IMR-90 (cell line): ENCODE data around the gene DAG1. TPM values are rescaled to one million over a fixed set of nuclear protein-coding genes. Genes with fewer than 3 reads are reported as not detected.
A peak's percentile ranks its signal among the peaks of the same experiment; 100 is the strongest.

Experiments
- ATAC-seq: fragments of 200-7000 bp; cut with Tn5 transposase; 2 replicates; pipeline ENCODE4 v1.9.1; 2020; ENCODE audit warnings: low read depth, mild to moderate bottlenecking, moderate library complexity
- BruUV-seq: library from RNA; stranded (reverse); fragments of 400-500 nt; replicated peaks from 2 replicates; lab custom pipeline; 2021; lab: Mats Ljungman, UMichigan
- CTCF ChIA-PET: fragments of 300-600 bp; formaldehyde crosslinking; extraction: SDS; loops from one replicate; lab custom pipeline; 2021; ENCODE audit warnings: antibody characterized with exemption; lab: Yijun Ruan, JAX
- POLR2A ChIA-PET: fragments of 300-600 bp; sonication (Branson Sonifier 250); formaldehyde crosslinking; loops from one replicate; lab custom pipeline; 2022; ENCODE audit warnings: antibody characterized with exemption; ENCODE audit not compliant: unreplicated experiment; lab: Charles Lee
- DNase-seq: peaks from one replicate; pipeline ENCODE4 v3.0.0; 2013
- H2AFZ ChIP-seq: replicated peaks from 2 replicates; pipeline ENCODE3; 2013; ENCODE audit warnings: low read length, mild to moderate bottlenecking; ENCODE audit not compliant: poor library complexity
- H2AK5ac ChIP-seq: 2 replicates; pipeline ENCODE4 v1.6.1; 2013; ENCODE audit warnings: low read depth, low read length, inconsistent platforms
- H2AK9ac ChIP-seq: replicated peaks from 2 replicates; pipeline ENCODE3; 2013; ENCODE audit warnings: mild to moderate bottlenecking, low read depth, low read length, moderate library complexity; ENCODE audit not compliant: poor library complexity
- H2BK120ac ChIP-seq: 2 replicates; pipeline ENCODE4 v1.6.1; 2013; ENCODE audit warnings: low read depth, low read length, inconsistent platforms
- H2BK15ac ChIP-seq: 3 replicates; pipeline ENCODE4 v1.6.1; 2013; ENCODE audit warnings: low read depth, low read length, inconsistent platforms
- H2BK20ac ChIP-seq: 2 replicates; pipeline ENCODE4 v1.6.1; 2013; ENCODE audit warnings: low read depth, mild to moderate bottlenecking, inconsistent platforms, low read length, moderate library complexity
- H2BK5ac ChIP-seq: 2 replicates; pipeline ENCODE4 v1.6.1; 2013; ENCODE audit warnings: mild to moderate bottlenecking, low read depth, low read length, inconsistent platforms; ENCODE audit not compliant: poor library complexity, severe bottlenecking
- H3K14ac ChIP-seq: replicated peaks from 2 replicates; pipeline ENCODE4 v1.6.1; 2013; ENCODE audit warnings: low read depth, low read length, inconsistent platforms
- H3K18ac ChIP-seq: 2 replicates; pipeline ENCODE4 v1.6.1; 2013; ENCODE audit warnings: low read depth, low read length, control low read depth
- H3K23ac ChIP-seq: 2 replicates; pipeline ENCODE4 v1.6.1; 2013; ENCODE audit warnings: low read depth, low read length, inconsistent platforms
- H3K27ac ChIP-seq: 2 replicates; pipeline ENCODE4 v1.5.1; 2013; ENCODE audit warnings: mild to moderate bottlenecking, control low read depth, low read length; ENCODE audit not compliant: insufficient read depth
- H3K27me3 ChIP-seq: 2 replicates; pipeline ENCODE4 v1.6.1; 2013; ENCODE audit warnings: low read length; ENCODE audit not compliant: control insufficient read depth, insufficient read depth
- H3K36me3 ChIP-seq: 2 replicates; pipeline ENCODE4 v1.6.1; 2013; ENCODE audit warnings: low read length, mixed read lengths; ENCODE audit not compliant: control insufficient read depth, insufficient read depth
- H3K4ac ChIP-seq: 2 replicates; pipeline ENCODE4 v1.6.1; 2013; ENCODE audit warnings: low read depth, low read length, inconsistent platforms
- H3K4me1 ChIP-seq: 2 replicates; pipeline ENCODE4 v1.6.1; 2013; ENCODE audit warnings: low read length, mixed read lengths; ENCODE audit not compliant: control insufficient read depth, insufficient read depth
- H3K4me2 ChIP-seq: 2 replicates; pipeline ENCODE4 v1.6.1; 2013; ENCODE audit warnings: low read depth, mild to moderate bottlenecking, control low read depth, low read length, moderate library complexity
- H3K4me3 ChIP-seq: 2 replicates; pipeline ENCODE4 v1.5.1; 2013; ENCODE audit warnings: low read depth, mild to moderate bottlenecking, control low read depth, low read length, moderate library complexity; ENCODE audit not compliant: insufficient read depth
- H3K56ac ChIP-seq: 2 replicates; pipeline ENCODE4 v1.6.1; 2013; ENCODE audit warnings: low read length, inconsistent platforms; ENCODE audit not compliant: insufficient read depth; ENCODE audit errors: extremely low read depth
- H3K79me1 ChIP-seq, 2 experiments: 2 replicates each; pipeline ENCODE4 v1.6.1; 2013; ENCODE audit warnings: low read length in 2 of 2, inconsistent platforms in 1 of 2, low read depth in 1 of 2
- H3K9ac ChIP-seq: 2 replicates; pipeline ENCODE4 v1.6.1; 2013; ENCODE audit warnings: low read depth, low read length, control low read depth
- H3K9me1 ChIP-seq: 2 replicates; pipeline ENCODE4 v1.6.1; 2013; ENCODE audit warnings: low read length, inconsistent platforms; ENCODE audit not compliant: insufficient read depth
- H3K9me3 ChIP-seq: 2 replicates; pipeline ENCODE4 v1.6.1; 2013; ENCODE audit warnings: low read length; ENCODE audit not compliant: control insufficient read depth, insufficient read depth
- H4K20me1 ChIP-seq: 2 replicates; pipeline ENCODE4 v1.6.1; 2013; ENCODE audit warnings: low read length, inconsistent platforms; ENCODE audit not compliant: insufficient read depth
- H4K5ac ChIP-seq: 2 replicates; pipeline ENCODE4 v1.6.1; 2013; ENCODE audit warnings: mild to moderate bottlenecking, low read depth, low read length, control low read depth
- H4K8ac ChIP-seq, 2 experiments: 2 replicates each; pipeline ENCODE4 v1.6.1; 2013; ENCODE audit warnings: low read depth in 2 of 2, low read length in 2 of 2, control low read depth in 1 of 2, inconsistent platforms in 1 of 2
- H4K91ac ChIP-seq: 2 replicates; pipeline ENCODE4 v1.6.1; 2013; ENCODE audit warnings: low read depth, low read length, inconsistent platforms; ENCODE audit not compliant: insufficient read depth
- ELK1 ChIP-seq: fragments of 150-350 bp; IDR thresholded peaks from 2 replicates; pipeline ENCODE4 v1.6.1; 2016; ENCODE audit warnings: low read depth, mild to moderate bottlenecking, low read length, moderate library complexity, borderline replicate concordance
- FOS ChIP-seq: fragments of 150-350 bp; IDR thresholded peaks from 2 replicates; pipeline ENCODE4 v1.6.1; 2016; ENCODE audit warnings: low read depth, low read length
- MAZ ChIP-seq: IDR thresholded peaks from 2 replicates; pipeline ENCODE4 v1.6.1; 2012; ENCODE audit warnings: low read depth, mild to moderate bottlenecking, low read length, improper control_type of control experiment, moderate library complexity, borderline replicate concordance
- POLR2A ChIP-seq: IDR thresholded peaks from 2 replicates; pipeline ENCODE4 v1.6.1; 2012; ENCODE audit warnings: mild to moderate bottlenecking, low read depth, low read length
- RAD21 ChIP-seq: IDR thresholded peaks from 2 replicates; pipeline ENCODE4 v1.6.1; 2012; ENCODE audit warnings: low read length, improper control_type of control experiment
- RCOR1 ChIP-seq: IDR thresholded peaks from 2 replicates; pipeline ENCODE4 v1.6.1; 2012; ENCODE audit warnings: mild to moderate bottlenecking, low read length, improper control_type of control experiment; ENCODE audit not compliant: insufficient replicate concordance
- RFX5 ChIP-seq: IDR thresholded peaks from 2 replicates; pipeline ENCODE4 v1.8.0; 2012; ENCODE audit warnings: low read depth, mild to moderate bottlenecking, low read length, moderate library complexity
- SMC3 ChIP-seq: fragments of 150-350 bp; IDR thresholded peaks from 2 replicates; pipeline ENCODE4 v1.6.1; 2016; ENCODE audit warnings: low read depth, mild to moderate bottlenecking, antibody characterized with exemption, low read length, moderate library complexity
- WGBS, 2 experiments: methylation state at CpG; one replicate each; pipeline versions ENCODE4 v1.1.5 to v1.1.7; 2013; ENCODE audit warnings: missing lambda C conversion rate in 2 of 2; ENCODE audit not compliant: insufficient read length in 1 of 2; ENCODE audit errors: extremely low coverage in 2 of 2; 5-methylcytosine and 5-hydroxymethylcytosine counted together
- dilution Hi-C: fragments of 300-500 bp; cut with HindIII; formaldehyde crosslinking; loops from one replicate; pipeline ENCODE4 v1.14.3; 2018; ENCODE audit warnings: low sequenced_read_pairs; ENCODE audit not compliant: unreplicated experiment
- in situ Hi-C: fragments of 300-500 bp; cut with MboI; formaldehyde crosslinking; loops from 3 replicates; pipeline ENCODE4 v1.14.3; 2019; ENCODE audit warnings: low sequenced_read_pairs, inconsistent platforms, mixed read lengths
- intact Hi-C: fragments of 100-400 bp; cut with micrococcal nuclease; formaldehyde crosslinking; loops from 2 replicates; pipeline ENCODE4 v1.10.0; 2022
- polyA plus RNA-seq, 3 experiments: library from polyadenylated mRNA; depleted of rRNA; stranded (reverse); fragments of >200 nt; gene quantifications; 2 replicates each; pipeline ENCODE4 v1.2.3, GENCODE V29; 2012; ENCODE audit warnings: low replicate concordance in 1 of 3
- total RNA-seq: library from RNA; depleted of rRNA; stranded (reverse); fragments of >200 nt; gene quantifications from 2 replicates; pipeline ENCODE4 v1.2.3, GENCODE V29; 2012
- TF ChIP-seq, protein P1 (sequence below): conservative IDR thresholded peaks from 2 replicates; pipeline ENCODE4 v1.5.1; 2012; ENCODE audit warnings: mild to moderate bottlenecking, low read depth, low read length, improper control_type of control experiment

DAG1 gene
- total and polyA plus RNA-seq, 2 of the 4 experiments (the other 2 are of a cell fraction), result 31.0 to 40.2 TPM

DNA sequence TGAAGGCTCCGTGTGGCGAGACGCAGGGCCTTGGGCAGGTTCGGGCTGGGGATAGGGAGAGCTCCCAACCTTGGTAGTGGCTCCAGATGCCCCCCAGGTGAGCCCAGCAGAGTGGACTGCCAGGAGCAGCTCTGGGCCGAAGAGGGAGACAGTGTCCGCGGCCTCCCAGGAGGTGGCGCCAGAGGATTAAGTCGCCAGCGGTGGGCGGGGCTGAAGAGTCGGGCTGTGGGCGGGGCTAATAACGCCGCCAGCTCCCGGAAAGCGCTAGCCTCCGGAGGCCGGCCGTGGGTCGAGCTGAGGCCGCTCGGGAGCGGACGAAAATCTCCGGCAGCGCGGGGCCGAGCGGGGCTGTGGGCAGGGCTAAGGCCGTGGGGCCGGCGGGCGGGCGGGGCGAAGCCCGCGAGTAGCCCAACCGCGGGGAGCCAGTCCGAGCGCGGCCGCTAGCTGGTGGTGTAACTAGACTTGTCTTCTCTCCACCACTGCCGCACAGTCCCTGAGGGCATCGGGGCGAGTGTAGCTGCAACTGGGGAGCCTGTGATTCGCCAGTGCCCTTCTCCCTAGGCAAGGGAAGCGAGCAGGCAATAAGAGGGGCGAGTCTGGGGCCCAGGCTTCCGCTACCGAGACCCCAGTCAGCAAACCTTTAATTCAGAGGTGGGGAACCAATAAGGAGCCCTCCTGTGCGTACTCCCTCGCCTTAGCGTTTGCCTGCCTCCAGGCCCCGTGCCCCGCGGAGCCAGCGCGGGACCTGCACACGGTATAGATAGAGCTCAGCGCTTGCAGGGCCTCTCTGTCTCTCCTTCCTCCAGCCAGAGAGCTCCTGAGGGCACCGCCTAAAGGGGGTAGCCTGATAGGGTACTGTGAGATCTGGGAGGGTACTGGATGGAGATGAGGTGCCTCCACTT is 69.8 kb downstream of the DAG1 start:
- ATAC-seq, result peak; percentile 99
- no peak overlapping the region for H2BK5ac ChIP-seq
- no peaks in the 10 kb centered on the region for H3K9me3 ChIP-seq
- H3K36me3 ChIP-seq, result no peaks in the 10 kb centered on the region
- H3K56ac ChIP-seq, result no peak overlapping the region
- no peak overlapping the region for H3K18ac ChIP-seq
- H3K27me3 ChIP-seq, result peaks cover 7% of the 10 kb centered on the region
- H3K79me1 ChIP-seq, result no peaks in the 10 kb centered on the region
- peaks cover 12% of the 10 kb centered on the region for H3K4me1 ChIP-seq
- dilution Hi-C loops (no loop called here), intact Hi-C loops (loop anchor here (1.0 kb wide), 1 partner anchor 131 kb away; no protein-coding TSS in a partner anchor), in situ Hi-C loops (loop anchor here (5.0 kb wide), 1 partner anchor 137 kb away; no protein-coding TSS in a partner anchor)
- peak overlapping the region; percentile 40 for H3K9ac ChIP-seq
- DNase-seq, result peak; percentile 91
- no peak overlapping the region for H4K91ac ChIP-seq
- no peak overlapping the region for H2BK15ac ChIP-seq
- no TSS peak for BruUV-seq
- H3K4me3 ChIP-seq, result peak overlapping the region; percentile 44
- H3K27ac ChIP-seq, result peak overlapping the region; percentile 20; the same call in 1 of the 2 replicates
- WGBS, 2 experiments, result 0% methylated on average over 21 of the region's 63 CpGs; no CpG with 5 or more reads in 1 of the 2 experiments
- H2AK5ac ChIP-seq, result no peak overlapping the region
- no peak overlapping the region for H3K4ac ChIP-seq
- H3K4me2 ChIP-seq, result peak overlapping the region; percentile 82
- peak overlapping the region in 1 of 2 experiments; percentile 55; a peak in 1 of 4 replicates for H4K8ac ChIP-seq
- H2AFZ ChIP-seq, result peak overlapping the region; percentile 94
- ChIA-PET CTCF (interaction anchor here (0.6 to 2.1 kb wide), 27 partner anchors 11 to 299 kb away, joined by 3 to 23 read pairs (median 3); partner anchors contain the start of gene BSN), POLR2A (interaction anchor here (0.5 to 0.6 kb wide), 2 partner anchors 25 to 116 kb away, joined by 5 to 8 read pairs; no protein-coding TSS in a partner anchor)
- no peak overlapping the region for H4K5ac ChIP-seq
- peak overlapping the region; percentile 82 for H2AK9ac ChIP-seq
- peak overlapping the region; percentile 3; the same call in 1 of the 2 replicates for H3K14ac ChIP-seq
- H3K9me1 ChIP-seq, result peaks cover 9% of the 10 kb centered on the region; the same call in 1 of the 2 replicates
- no peak overlapping the region for H2BK20ac ChIP-seq
- H3K23ac ChIP-seq, result peak overlapping the region; percentile 38; the same call in 1 of the 2 replicates
- TF ChIP-seq, protein P1, sequence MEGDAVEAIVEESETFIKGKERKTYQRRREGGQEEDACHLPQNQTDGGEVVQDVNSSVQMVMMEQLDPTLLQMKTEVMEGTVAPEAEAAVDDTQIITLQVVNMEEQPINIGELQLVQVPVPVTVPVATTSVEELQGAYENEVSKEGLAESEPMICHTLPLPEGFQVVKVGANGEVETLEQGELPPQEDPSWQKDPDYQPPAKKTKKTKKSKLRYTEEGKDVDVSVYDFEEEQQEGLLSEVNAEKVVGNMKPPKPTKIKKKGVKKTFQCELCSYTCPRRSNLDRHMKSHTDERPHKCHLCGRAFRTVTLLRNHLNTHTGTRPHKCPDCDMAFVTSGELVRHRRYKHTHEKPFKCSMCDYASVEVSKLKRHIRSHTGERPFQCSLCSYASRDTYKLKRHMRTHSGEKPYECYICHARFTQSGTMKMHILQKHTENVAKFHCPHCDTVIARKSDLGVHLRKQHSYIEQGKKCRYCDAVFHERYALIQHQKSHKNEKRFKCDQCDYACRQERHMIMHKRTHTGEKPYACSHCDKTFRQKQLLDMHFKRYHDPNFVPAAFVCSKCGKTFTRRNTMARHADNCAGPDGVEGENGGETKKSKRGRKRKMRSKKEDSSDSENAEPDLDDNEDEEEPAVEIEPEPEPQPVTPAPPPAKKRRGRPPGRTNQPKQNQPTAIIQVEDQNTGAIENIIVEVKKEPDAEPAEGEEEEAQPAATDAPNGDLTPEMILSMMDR, result peak; percentile 91
- TF ChIP-seq ELK1, result no peak
- no peak for TF ChIP-seq RCOR1
- TF ChIP-seq MAZ, result peak; percentile 74; the same call in 1 of the 2 replicates
- TF ChIP-seq SMC3, result peak; percentile 82
- peak; percentile 46; the same call in 1 of the 2 replicates for TF ChIP-seq POLR2A
- 0 out of 2 replicates have a peak, but pooled peaks have one; percentile 2 for TF ChIP-seq RFX5
- TF ChIP-seq FOS, result no peak
- peak; percentile 91 for TF ChIP-seq RAD21
- no peak overlapping the region for H2BK120ac ChIP-seq
- no peaks in the 10 kb centered on the region; the same call in 1 of the 2 replicates for H4K20me1 ChIP-seq
